GM12872 (cell line): ENCODE results near the gene TMEM198.
A peak's percentile ranks its signal among the peaks of the same experiment; 100 is the strongest.

Experiments used
- CTCF ChIP-seq: IDR thresholded peaks from 3 replicates; pipeline ENCODE4 v1.5.1; 2011; ENCODE audit warnings: low read depth, mild to moderate bottlenecking, low read length, moderate library complexity; ENCODE audit not compliant: insufficient read depth

TMEM198 gene

DNA sequence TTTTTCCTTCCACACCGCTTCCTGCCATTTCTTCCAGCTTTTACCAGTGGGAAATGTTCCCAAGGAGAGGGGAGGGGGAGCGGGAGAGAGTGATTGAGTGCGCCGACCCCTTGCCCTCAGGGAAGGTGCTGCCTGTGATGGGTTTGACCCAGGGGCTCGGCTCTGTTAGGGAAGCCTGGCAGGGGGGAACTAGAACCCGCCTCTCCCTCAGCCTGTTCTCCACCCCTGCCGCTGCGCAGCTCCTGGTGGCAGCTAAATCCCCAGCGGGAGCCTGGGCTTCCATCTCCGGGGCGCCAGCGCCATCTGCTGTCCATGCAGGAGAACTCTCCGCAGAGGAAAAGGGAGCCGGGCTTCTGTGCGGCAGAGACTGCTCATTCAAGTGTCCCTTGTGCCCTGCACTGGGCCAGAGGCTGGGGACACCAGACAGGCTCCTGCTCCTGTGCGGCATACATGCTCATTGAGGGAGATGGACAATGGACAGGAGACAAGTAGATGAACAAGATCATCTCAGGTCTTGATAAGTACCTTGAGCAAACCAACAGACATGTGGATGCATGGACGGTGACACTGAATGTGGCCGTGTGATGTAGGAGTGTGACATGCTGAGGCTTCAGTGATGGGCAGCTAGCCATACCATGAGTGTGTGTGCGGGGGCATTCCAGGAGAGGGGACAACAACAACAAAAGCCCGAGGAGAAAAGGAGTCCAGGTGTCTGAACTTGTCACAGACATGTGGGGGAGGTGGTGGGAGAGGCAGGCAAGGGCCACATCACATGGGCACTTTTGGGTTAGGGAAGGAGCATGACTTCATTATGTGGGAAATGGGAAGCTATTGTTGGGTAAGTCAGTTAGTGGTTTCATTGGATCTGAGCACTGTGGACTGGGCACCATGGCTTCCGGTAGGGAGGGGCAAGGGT is 13.5 kb upstream of the TMEM198 start:
- peak; percentile 93 for TF ChIP-seq CTCF

GRCh38 chr2:219531639-219532377 is 12.0 kb upstream of the TMEM198 start:
- no peak for TF ChIP-seq CTCF

DNA sequence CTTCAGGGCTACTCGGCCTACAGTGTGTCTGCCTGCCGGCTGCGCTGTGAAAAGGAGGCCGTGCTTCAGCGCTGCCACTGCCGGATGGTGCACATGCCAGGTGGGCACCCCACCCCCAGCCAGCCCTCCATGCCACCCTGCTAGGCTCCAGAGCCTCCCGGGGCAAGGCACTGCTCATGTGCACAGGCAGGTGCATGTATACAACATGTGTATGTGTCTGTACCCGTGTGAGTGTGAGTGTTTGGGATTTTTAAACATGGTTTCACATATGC is 11.5 kb upstream of the TMEM198 start:
- no peak for TF ChIP-seq CTCF

DNA sequence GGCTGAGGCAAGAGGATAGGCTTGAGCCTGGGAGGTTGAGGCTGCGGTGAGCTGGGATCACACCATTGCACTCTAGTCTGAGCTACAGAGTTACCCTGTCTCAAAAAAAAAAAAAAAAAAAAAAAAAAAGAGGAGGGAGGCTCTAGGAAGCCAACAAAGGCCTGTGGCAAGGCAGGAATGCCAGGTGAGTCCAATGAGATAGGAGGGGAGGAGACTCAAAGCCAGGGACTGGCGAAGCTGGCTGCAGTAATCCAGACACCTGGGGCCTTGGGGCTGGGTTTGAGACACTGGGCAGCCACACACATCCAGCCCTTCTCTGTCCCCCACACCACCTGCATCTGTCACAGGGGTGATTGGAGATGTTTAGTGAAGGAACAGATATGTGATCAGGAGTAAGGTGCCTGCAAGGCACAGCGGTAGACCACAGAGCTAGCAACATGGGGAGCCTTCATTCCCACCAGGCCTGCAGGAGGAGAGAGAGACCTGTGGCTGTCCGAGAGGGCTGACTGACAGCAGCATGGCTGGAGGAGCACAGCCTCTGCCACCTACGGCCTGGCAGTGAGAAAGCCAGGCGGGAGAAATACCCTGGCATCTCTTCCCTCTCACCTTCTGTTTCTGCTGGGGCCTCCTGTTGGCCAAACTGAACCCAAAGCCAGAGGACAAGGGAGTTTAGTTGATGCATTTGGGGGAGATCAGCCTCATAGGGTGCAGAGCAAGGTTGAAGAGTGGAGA is 9.7 kb upstream of the TMEM198 start:
- no peak for TF ChIP-seq CTCF

DNA sequence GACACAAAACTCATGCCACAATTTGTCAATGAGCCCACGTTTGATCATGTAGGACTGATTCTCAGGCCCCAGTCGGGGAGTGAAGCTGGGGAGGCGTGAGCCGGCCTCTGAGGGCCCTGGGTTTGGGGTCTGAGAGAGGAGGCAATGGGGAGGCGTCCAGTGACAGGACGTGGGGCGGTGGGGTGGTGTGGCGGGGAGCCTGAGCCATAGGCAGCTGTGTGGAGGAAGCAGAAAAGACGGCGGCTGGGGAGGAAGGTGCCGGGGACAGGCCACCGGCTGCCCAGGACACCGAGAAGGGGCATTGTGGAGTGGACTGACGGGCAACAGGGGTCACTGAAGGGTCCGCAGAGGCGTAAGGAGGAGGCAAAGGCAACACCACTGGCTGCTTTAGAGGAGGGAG is 7.4 kb upstream of the TMEM198 start:
- TF ChIP-seq CTCF: no peak

- TF ChIP-seq CTCF: no peak
These were observed 6.9 kb upstream of the TMEM198 start for GRCh38 chr2:219536967-219537366.
